ENCODE measurements around the gene CROCC2. TPM values are rescaled to one million over a fixed set of nuclear protein-coding genes. Genes with fewer than 3 reads are reported as not detected.

The CROCC2 gene
- total and polyA plus RNA-seq, 11 donors: not detected

- WGBS, 4 donors: 59 to 68% (median 67%) methylated on average over 22 to 29 of the region's 29 CpGs
- H3K4me3 ChIP-seq: peak overlapping the region in 1 of 12 donors; percentile 16
- H3K27ac ChIP-seq: peak overlapping the region in 3 of 12 donors; percentile 39 to 62 (median 40)
- intact Hi-C loops (cut with DNase I): no loop called here
- ATAC-seq: peak in 1 of 4 donors; percentile 31
- H3K4me1 ChIP-seq: peaks cover 0 to 58% (median 28%) of the 10 kb centered on the region in 12 donors
- H3K27me3 ChIP-seq: no peaks in the 10 kb centered on the region
- no peak for TF ChIP-seq POLR2A (IDR thresholded peaks at IDR 0.05)
- TF ChIP-seq CTCF (IDR thresholded peaks at IDR 0.05): no peak
- no peaks in the 10 kb centered on the region for H3K36me3 ChIP-seq
- peak; percentile 14 to 74 (median 54) for DNase-seq
- no peaks in the 10 kb centered on the region for H3K9me3 ChIP-seq
Measured at GRCh38 chr2:240962300-240963064, 56.3 kb downstream of the CROCC2 start.

GRCh38 chr2:240963065-240963867, 57.1 kb downstream of the CROCC2 start:
- Histone ChIP-seq H3K4me3 (no peak overlapping the region), H3K36me3 (no peaks in the 10 kb centered on the region), H3K27ac (no peak overlapping the region), H3K27me3 (no peaks in the 10 kb centered on the region), H3K4me1 (peaks cover 0 to 50% (median 25%) of the 10 kb centered on the region in 12 donors), H3K9me3 (no peaks in the 10 kb centered on the region)
- intact Hi-C loops (cut with DNase I): no loop called here
- ATAC-seq: no peak
- peak in 2 of 5 donors; percentile 19 to 54 for DNase-seq
- TF ChIP-seq POLR2A (IDR thresholded peaks at IDR 0.05) (no peak), CTCF (IDR thresholded peaks at IDR 0.05) (no peak)
- WGBS, 4 donors: 90 to 99% (median 95%) methylated on average over 17 to 33 of the region's 33 CpGs

GRCh38 chr2:240963868-240964703, 58.0 kb downstream of the CROCC2 start:
- 95 to 98% (median 97%) methylated on average over 17 to 20 of the region's 20 CpGs for WGBS, 4 donors
- no peaks in the 10 kb centered on the region for H3K36me3 ChIP-seq
- no peak overlapping the region for H3K27ac ChIP-seq
- H3K9me3 ChIP-seq: no peaks in the 10 kb centered on the region
- intact Hi-C loops (cut with DNase I): no loop called here
- ATAC-seq (no peak), DNase-seq (peak in 3 of 5 donors; percentile 15 to 24 (median 17))
- TF ChIP-seq POLR2A (IDR thresholded peaks at IDR 0.05): no peak
- no peak for TF ChIP-seq CTCF (IDR thresholded peaks at IDR 0.05)
- no peak overlapping the region for H3K4me3 ChIP-seq
- H3K4me1 ChIP-seq: peaks cover 0 to 45% (median 23%) of the 10 kb centered on the region in 12 donors
- H3K27me3 ChIP-seq: no peaks in the 10 kb centered on the region

Data from heart left ventricle (tissue), 16 donors.